Fibroblast of lung (primary cell): ENCODE results near the gene RUNX1.

Experiments
- CTCF ChIP-seq, 2 donors: IDR thresholded peaks in 1 of 2; conservative IDR thresholded peaks in 1 of 2; 1 replicate in 1 of 2; 2 replicates in 1 of 2; pipeline ENCODE4 v1.5.1; 2011 to 2012; ENCODE audit warnings: low read length in 2 of 2, control low read depth in 1 of 2, inconsistent platforms in 1 of 2, low read depth in 1 of 2, mild to moderate bottlenecking in 1 of 2
- EZH2 ChIP-seq: IDR thresholded peaks from 2 replicates; pipeline ENCODE4 v1.5.1; 2012; ENCODE audit warnings: low read length, control low read depth, mild to moderate bottlenecking; ENCODE audit errors: missing control alignments

- TF ChIP-seq CTCF (conservative IDR thresholded peaks at IDR 0.05 in 1 of 2, IDR thresholded peaks at IDR 0.05 in 1 of 2; ENCODE audit: low read depth in 1 of 2, low read length in 2 of 2): no peak
- TF ChIP-seq EZH2: no peak
Observed at GRCh38 chr21:35096959-35097358, 47.9 kb upstream of the RUNX1 start.
